ENCODE measurements around the gene HOTAIR.

Gene HOTAIR

GRCh38 chr12:54016051-54016450 is 41.3 kb upstream of the HOTAIR start:
- TF ChIP-seq CTCF (IDR thresholded peaks at IDR 0.05; ENCODE audit: insufficient read depth, low read depth, low read length, missing control alignments), result no peak
- H3K4me3 ChIP-seq (ENCODE audit: low read length), result no peak overlapping the region

GRCh38 chr12:54015018-54015931 is 40.5 kb upstream of the HOTAIR start:
- no peak overlapping the region for H3K4me3 ChIP-seq (ENCODE audit: low read length)
- no peak for TF ChIP-seq CTCF (IDR thresholded peaks at IDR 0.05; ENCODE audit: insufficient read depth, low read depth, low read length, missing control alignments)
- no peak for DNase-seq (ENCODE audit: low read depth)

More at GRCh38 chr12:54016051-54016450, 41.3 kb upstream of the HOTAIR start:
- no peak for DNase-seq (ENCODE audit: low read depth)

- no peak for DNase-seq (ENCODE audit: low read depth)
- no peak overlapping the region for H3K4me3 ChIP-seq (ENCODE audit: low read length)
- TF ChIP-seq CTCF (IDR thresholded peaks at IDR 0.05; ENCODE audit: insufficient read depth, low read depth, low read length, missing control alignments), result no peak
Measured at GRCh38 chr12:54014377-54015017, 39.7 kb upstream of the HOTAIR start.

- TF ChIP-seq CTCF (IDR thresholded peaks at IDR 0.05; ENCODE audit: insufficient read depth, low read depth, low read length, missing control alignments), result no peak
- DNase-seq (ENCODE audit: low read depth), result no peak
- no peak overlapping the region for H3K4me3 ChIP-seq (ENCODE audit: low read length)
Measured at GRCh38 chr12:54012631-54013409, 38.1 kb upstream of the HOTAIR start.

GRCh38 chr12:54011665-54012532 is 37.1 kb upstream of the HOTAIR start:
- TF ChIP-seq CTCF (IDR thresholded peaks at IDR 0.05; ENCODE audit: insufficient read depth, low read depth, low read length, missing control alignments), result no peak
- no peak for DNase-seq (ENCODE audit: low read depth)
- no peak overlapping the region for H3K4me3 ChIP-seq (ENCODE audit: low read length)
